ENCODE results near the gene FAM107B. TPM values are rescaled to one million over a fixed set of nuclear protein-coding genes. Genes with fewer than 3 reads are reported as not detected.

Gene FAM107B
- total RNA-seq, 2 experiments from 2014 or later, result 188 to 200 TPM

DNA sequence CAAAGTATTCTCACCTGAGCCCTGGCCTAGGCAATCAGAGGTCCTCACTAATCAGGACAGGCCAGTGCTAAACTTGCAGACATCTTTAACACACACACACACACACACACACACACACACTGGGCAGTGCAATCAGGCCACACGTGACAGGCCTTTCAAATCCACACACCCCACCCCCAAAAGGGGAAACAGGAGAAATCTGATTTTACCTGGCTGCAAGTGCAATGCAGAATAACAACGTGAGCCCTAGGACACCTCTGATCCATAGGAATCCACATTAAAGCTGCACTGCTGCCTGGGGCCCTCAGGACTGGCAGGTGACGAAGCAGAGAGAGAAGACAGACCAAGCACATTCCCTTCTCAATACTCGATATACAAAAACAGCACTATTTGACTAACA is 218.9 kb downstream of the FAM107B start:
- ATAC-seq (ENCODE audit: low read depth), result no peak
- no peak for DNase-seq
- POLR2A ChIA-PET, result interaction anchor here (1.3 kb wide), 1 partner anchor 11 kb away, joined by 3 read pairs; no protein-coding TSS in a partner anchor
- Mint-ChIP-seq H3K27ac (peak overlapping the region; percentile 82), H3K9me3 (no peaks in the 10 kb centered on the region), H3K4me1 (peaks cover 76% of the 10 kb centered on the region), H3K36me3 (peaks cover 31% of the 10 kb centered on the region), H3K27me3 (no peaks in the 10 kb centered on the region), H3K4me3 (peak overlapping the region; percentile 49)

DNA sequence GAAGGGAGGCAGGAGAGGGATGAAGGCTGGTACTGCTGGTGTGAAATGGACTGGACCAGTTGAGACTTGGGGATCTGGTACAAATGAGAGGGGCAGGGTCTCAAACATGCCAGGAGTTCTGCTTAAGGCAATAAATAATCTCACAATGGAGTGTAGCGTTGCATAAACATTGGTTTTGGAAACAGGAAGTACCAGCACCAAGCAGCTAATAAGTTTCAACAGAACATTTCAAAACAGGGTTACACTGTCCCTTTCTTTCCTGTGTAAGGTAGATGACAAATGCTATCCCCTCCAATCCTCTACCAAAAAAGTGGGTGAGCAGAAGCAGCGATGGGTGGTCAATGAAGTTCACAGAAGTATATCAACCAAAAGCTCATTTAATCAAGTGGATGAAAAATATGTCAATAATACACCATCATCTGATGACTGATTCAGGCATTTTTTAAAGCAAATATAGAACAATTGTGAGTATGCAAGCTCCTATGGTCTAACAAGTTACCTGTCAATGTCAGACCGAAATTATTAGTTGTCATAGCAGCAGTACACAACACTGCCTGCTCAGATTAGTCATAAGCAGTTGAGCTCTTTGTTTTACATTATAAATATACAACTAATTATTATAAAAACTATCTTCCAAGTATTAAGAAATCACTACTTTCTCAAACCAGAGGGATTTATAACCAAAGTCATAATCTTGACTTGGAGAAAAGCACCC is 220.0 kb downstream of the FAM107B start:
- DNase-seq, result no peak
- no peaks in the 10 kb centered on the region for H3K9me3 Mint-ChIP-seq
- peaks cover 32% of the 10 kb centered on the region for H3K36me3 Mint-ChIP-seq
- peaks cover 74% of the 10 kb centered on the region for H3K4me1 Mint-ChIP-seq
- ATAC-seq (ENCODE audit: low read depth), result peak; percentile 34
- H3K27me3 Mint-ChIP-seq, result no peaks in the 10 kb centered on the region
- H3K4me3 Mint-ChIP-seq, result peak overlapping the region; percentile 65
- POLR2A ChIA-PET, result interaction anchor here (1.2 to 2.7 kb wide), 6 partner anchors 9 to 283 kb away, joined by 3 to 28 read pairs (median 7); partner anchors contain the start of genes CDNF, HSPA14 and MSANTD7
- H3K27ac Mint-ChIP-seq, result peak overlapping the region; percentile 85

DNA sequence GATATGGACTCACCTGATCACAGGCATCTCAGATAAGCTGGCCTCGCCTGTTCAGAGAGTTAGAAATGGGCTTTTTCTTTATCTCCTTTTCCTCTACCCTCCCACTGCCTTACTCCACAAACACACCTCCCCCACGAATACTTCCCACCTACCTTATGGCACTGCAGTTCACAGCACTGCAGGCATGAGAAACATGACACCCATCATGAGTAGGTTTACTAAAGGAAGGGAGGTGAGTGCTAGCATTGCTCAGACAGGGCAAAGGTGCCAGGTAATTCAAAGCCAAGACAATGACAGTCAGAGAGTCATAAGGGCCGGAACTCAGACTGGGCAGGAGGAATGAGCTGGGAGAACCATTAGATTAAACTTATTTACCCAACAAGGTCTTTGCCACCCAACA is 220.6 kb downstream of the FAM107B start:
- DNase-seq (no peak), ATAC-seq (ENCODE audit: low read depth) (no peak)
- Mint-ChIP-seq H3K9me3 (no peaks in the 10 kb centered on the region), H3K4me3 (peak overlapping the region; percentile 65), H3K36me3 (peaks cover 33% of the 10 kb centered on the region), H3K4me1 (peaks cover 75% of the 10 kb centered on the region), H3K27me3 (no peaks in the 10 kb centered on the region), H3K27ac (peak overlapping the region; percentile 85)
- POLR2A ChIA-PET, result interaction anchor here (1.1 to 2.8 kb wide), 8 partner anchors 10 to 284 kb away, joined by 3 to 28 read pairs (median 7); partner anchors contain the start of genes CDNF, HSPA14 and MSANTD7

DNA sequence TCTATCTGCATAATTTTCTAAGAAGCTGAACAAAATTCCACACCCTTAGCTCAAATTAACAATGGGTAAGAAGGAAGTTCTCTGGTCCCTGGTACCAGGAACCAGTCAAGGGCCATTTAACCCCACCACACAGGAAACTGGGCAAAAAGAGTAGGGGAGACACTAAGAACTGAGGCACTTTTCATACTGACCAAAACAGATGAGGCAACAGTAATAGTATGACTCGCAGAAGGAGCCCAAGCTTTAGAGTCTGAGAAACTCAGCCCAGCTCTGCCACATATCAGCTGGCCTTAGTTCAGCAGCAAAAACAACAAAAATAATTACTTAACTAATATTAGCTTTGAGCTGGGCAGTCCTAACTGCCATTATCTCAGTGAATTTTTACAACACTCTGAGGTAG is 221.2 kb downstream of the FAM107B start:
- H3K27me3 Mint-ChIP-seq, result no peaks in the 10 kb centered on the region
- DNase-seq (no peak), ATAC-seq (ENCODE audit: low read depth) (peak; percentile 59)
- POLR2A ChIA-PET, result interaction anchor here (1.1 to 2.8 kb wide), 8 partner anchors 10 to 285 kb away, joined by 3 to 28 read pairs (median 7); partner anchors contain the start of genes CDNF, HSPA14 and MSANTD7
- peak overlapping the region; percentile 49 for H3K4me3 Mint-ChIP-seq
- H3K36me3 Mint-ChIP-seq, result peaks cover 32% of the 10 kb centered on the region
- peak overlapping the region; percentile 63 for H3K27ac Mint-ChIP-seq
- peaks cover 72% of the 10 kb centered on the region for H3K4me1 Mint-ChIP-seq
- H3K9me3 Mint-ChIP-seq, result no peaks in the 10 kb centered on the region

DNA sequence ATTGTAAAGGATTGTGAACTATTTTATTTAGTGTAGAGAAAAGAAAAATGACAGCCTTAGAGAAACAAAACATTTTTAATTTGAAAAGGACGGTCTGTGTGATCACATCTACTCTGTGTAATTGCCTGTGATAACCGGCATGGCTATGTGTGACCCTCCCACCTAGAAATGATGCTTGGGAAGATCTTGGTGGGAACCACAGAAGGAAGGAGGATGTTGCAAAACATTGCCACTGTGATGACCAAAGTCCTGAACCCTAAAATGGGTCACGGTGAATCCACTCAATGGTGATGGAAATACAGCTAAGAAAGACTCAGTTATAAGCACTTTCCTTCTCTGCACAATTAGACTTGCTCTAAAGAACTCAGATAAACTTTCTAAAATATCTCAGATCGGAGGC is 222.7 kb downstream of the FAM107B start:
- peak overlapping the region; percentile 7 for H3K4me3 Mint-ChIP-seq
- peaks cover 67% of the 10 kb centered on the region for H3K4me1 Mint-ChIP-seq
- peak overlapping the region; percentile 59 for H3K27ac Mint-ChIP-seq
- H3K36me3 Mint-ChIP-seq, result peaks cover 34% of the 10 kb centered on the region
- H3K27me3 Mint-ChIP-seq, result no peaks in the 10 kb centered on the region
- no peaks in the 10 kb centered on the region for H3K9me3 Mint-ChIP-seq
- DNase-seq (no peak), ATAC-seq (ENCODE audit: low read depth) (no peak)
- POLR2A ChIA-PET, result interaction anchor here (1.1 to 2.8 kb wide), 4 partner anchors 8 to 546 kb away, joined by 3 to 11 read pairs (median 6); partner anchors contain the start of gene RPP38

DNA sequence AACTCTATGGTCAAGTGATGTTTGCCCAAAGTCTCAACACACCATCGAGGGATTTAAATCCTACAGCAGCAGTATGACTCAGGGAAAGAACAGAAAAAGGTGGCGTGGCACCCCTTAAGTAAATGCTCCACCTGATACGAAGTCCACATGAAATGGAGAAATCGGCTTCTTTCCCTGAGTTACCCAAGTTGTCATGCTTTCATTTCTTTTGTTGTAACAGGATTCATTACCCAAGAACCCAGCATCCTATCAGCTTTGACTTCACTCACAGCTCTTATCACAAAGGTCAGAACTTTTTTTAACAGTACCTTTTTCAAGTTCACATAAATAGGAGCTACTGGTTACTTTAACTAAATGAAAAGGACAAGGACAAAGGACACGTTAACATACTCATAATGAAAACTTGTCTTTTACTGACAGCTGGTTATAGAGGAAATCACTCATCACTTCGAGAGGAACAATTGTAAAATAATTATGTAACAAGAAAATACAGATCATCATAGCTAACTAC is 224.2 kb downstream of the FAM107B start:
- Mint-ChIP-seq H3K27me3 (no peaks in the 10 kb centered on the region), H3K27ac (peak overlapping the region; percentile 65), H3K4me3 (no peak overlapping the region), H3K4me1 (peaks cover 61% of the 10 kb centered on the region), H3K9me3 (no peaks in the 10 kb centered on the region), H3K36me3 (peaks cover 33% of the 10 kb centered on the region)
- POLR2A ChIA-PET, result interaction anchor here (0.8 kb wide), 1 partner anchor 19 kb away, joined by 4 read pairs; no protein-coding TSS in a partner anchor
- DNase-seq (no peak), ATAC-seq (ENCODE audit: low read depth) (no peak)

DNA sequence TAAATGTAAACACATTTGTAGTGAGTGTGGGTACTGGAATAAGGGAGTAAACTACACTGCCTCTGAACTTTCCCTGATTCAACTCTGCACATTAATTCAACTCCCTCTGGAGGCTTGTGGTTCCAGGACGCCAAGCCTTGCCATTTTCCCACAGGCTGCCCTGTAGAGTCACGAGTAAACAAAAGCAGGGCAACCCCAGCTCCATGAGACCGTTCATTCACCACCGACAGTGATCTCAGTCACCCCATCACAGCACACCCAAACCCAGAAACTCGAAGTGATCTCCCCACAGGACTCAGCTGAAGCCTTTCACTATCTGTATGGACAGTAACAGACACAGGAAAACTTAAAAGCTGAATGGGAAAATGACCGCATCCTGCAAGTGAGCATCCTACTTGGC is 225.2 kb downstream of the FAM107B start:
- POLR2A ChIA-PET, result interaction anchor here (0.6 kb wide), 1 partner anchor 631 kb away, joined by 3 read pairs; no protein-coding TSS in a partner anchor

DNA sequence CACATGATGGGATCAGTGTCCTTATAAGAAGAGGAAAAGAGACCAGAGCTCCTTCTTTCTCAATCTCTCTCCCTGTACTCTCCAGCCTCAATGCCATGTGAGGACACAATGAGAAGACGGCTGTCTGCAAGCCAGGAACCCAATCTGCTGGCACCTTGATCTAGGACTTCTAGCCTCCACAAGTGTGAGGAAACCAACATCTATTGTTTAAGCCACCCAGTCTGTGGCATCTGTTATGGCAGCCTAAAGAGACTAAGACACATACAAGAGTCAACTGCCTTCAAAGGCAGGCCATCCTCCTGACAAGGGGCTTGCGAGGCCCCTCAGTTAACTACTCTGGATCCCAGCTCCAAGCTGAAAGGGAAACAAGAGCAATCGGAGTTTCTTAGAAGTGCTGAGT is 225.7 kb downstream of the FAM107B start:
- peaks cover 60% of the 10 kb centered on the region for H3K4me1 Mint-ChIP-seq
- no peak overlapping the region for H3K4me3 Mint-ChIP-seq
- peaks cover 32% of the 10 kb centered on the region for H3K36me3 Mint-ChIP-seq
- no peaks in the 10 kb centered on the region for H3K27me3 Mint-ChIP-seq
- POLR2A ChIA-PET, result interaction anchor here (1.0 kb wide), 1 partner anchor 34 kb away, joined by 3 read pairs; no protein-coding TSS in a partner anchor
- H3K27ac Mint-ChIP-seq, result no peak overlapping the region
- no peaks in the 10 kb centered on the region for H3K9me3 Mint-ChIP-seq
- no peak for DNase-seq
- no peak for ATAC-seq (ENCODE audit: low read depth)

More for the DNA sequence above, 225.2 kb downstream of the FAM107B start:
- Mint-ChIP-seq H3K4me1 (peaks cover 60% of the 10 kb centered on the region), H3K27ac (no peak overlapping the region), H3K27me3 (no peaks in the 10 kb centered on the region), H3K4me3 (no peak overlapping the region), H3K36me3 (peaks cover 32% of the 10 kb centered on the region), H3K9me3 (no peaks in the 10 kb centered on the region)
- ATAC-seq (ENCODE audit: low read depth) (no peak), DNase-seq (no peak)

DNA sequence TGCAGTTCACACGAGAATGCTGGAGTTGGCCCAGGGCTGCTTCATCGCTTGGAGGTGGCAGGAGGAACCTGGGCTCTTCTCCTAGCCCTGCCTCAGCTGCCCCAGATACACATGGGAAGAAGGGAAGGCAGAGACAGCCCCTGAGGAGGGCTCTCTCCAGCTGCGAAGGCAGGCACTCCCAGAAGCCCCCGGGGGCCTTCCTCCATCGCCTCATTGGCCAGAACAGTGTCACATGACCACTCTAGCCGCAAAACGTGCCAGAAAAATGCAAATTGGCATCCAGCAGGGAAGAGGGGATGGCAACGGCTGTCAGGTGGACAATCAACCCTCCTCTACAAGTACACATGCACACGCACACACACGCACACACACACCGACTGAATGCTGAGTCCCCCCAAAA is 226.2 kb downstream of the FAM107B start:
- DNase-seq, result no peak
- Mint-ChIP-seq H3K27me3 (no peaks in the 10 kb centered on the region), H3K27ac (no peak overlapping the region), H3K9me3 (no peaks in the 10 kb centered on the region), H3K4me1 (peaks cover 63% of the 10 kb centered on the region), H3K4me3 (no peak overlapping the region), H3K36me3 (peaks cover 32% of the 10 kb centered on the region)
- POLR2A ChIA-PET, result interaction anchor here (1.0 kb wide), 1 partner anchor 35 kb away, joined by 3 read pairs; no protein-coding TSS in a partner anchor
- no peak for ATAC-seq (ENCODE audit: low read depth)

DNA sequence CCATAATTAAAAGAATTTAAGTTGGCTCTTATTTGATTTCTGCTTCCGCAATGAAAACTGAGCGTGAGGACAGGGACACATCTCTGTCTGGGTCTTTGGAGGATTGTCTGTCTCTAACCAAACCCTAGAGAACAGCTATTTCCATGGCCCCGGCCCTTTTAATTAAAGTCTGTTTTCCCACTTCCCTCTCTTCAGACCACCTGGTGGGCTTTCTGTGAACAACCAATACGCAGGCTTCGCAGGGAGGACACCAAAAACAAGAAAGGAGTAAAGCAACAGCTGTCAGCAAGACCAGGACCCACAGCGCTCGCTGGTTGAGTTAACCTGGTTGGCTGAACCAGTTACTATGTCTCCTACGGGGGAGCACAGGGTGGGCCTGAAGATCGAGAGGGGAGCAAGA is 226.9 kb downstream of the FAM107B start:
- Mint-ChIP-seq H3K27me3 (no peaks in the 10 kb centered on the region), H3K4me1 (peaks cover 63% of the 10 kb centered on the region), H3K4me3 (no peak overlapping the region), H3K36me3 (peaks cover 28% of the 10 kb centered on the region), H3K27ac (no peak overlapping the region), H3K9me3 (no peaks in the 10 kb centered on the region)
- no peak for DNase-seq
- POLR2A ChIA-PET, result no interaction called here
- ATAC-seq (ENCODE audit: low read depth), result no peak

DNA sequence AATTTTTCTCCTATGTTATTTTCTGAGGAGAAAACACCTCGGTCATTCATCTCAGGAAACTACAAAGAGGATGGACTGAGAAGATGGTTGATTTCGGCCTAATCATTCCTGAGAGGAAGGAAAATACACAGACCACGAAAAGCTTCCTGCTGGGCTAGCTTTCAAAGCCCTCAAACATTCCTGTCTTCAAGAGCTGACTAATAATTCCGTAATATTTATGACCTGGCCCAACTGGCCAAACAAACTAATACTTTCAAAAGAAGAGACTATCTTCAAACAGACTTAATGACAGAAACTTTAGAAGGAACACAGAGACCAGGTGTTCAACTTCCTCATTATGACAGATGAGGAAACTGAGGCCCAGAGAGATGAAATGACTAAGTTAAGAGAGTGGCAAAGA is 228.9 kb downstream of the FAM107B start:
- Mint-ChIP-seq H3K27me3 (no peaks in the 10 kb centered on the region), H3K36me3 (peaks cover 29% of the 10 kb centered on the region), H3K4me1 (peaks cover 64% of the 10 kb centered on the region), H3K27ac (no peak overlapping the region), H3K4me3 (no peak overlapping the region), H3K9me3 (no peaks in the 10 kb centered on the region)
- ATAC-seq (ENCODE audit: low read depth) (no peak), DNase-seq (no peak)
- POLR2A ChIA-PET, result interaction anchor here (1.0 kb wide), 1 partner anchor 12 kb away, joined by 3 read pairs; no protein-coding TSS in a partner anchor

DNA sequence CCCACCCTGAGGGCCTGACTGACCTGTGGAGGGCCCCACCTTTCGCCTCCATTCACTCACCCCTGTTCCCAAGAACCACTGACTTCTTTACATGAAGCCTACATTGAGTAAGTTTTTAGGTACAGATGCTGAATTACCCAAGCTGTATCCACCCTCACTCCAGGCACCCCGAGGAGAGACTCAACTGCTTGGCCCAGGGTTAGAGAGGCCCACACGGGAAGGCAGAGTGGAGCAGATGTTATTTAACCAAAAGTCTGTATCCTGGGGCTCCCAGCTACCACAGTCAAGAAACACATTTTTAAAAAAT is 230.8 kb downstream of the FAM107B start:
- peaks cover 31% of the 10 kb centered on the region for H3K36me3 Mint-ChIP-seq
- H3K9me3 Mint-ChIP-seq, result no peaks in the 10 kb centered on the region
- peak overlapping the region; percentile 67 for H3K4me3 Mint-ChIP-seq
- POLR2A ChIA-PET, result interaction anchor here (0.7 to 2.1 kb wide), 12 partner anchors 10 to 619 kb away, joined by 3 to 11 read pairs (median 4); partner anchors contain the start of genes CDNF, HSPA14 and MSANTD7
- DNase-seq (no peak), ATAC-seq (ENCODE audit: low read depth) (peak; percentile 21)
- H3K27me3 Mint-ChIP-seq, result no peaks in the 10 kb centered on the region
- H3K4me1 Mint-ChIP-seq, result peaks cover 63% of the 10 kb centered on the region
- peak overlapping the region; percentile 82 for H3K27ac Mint-ChIP-seq

DNA sequence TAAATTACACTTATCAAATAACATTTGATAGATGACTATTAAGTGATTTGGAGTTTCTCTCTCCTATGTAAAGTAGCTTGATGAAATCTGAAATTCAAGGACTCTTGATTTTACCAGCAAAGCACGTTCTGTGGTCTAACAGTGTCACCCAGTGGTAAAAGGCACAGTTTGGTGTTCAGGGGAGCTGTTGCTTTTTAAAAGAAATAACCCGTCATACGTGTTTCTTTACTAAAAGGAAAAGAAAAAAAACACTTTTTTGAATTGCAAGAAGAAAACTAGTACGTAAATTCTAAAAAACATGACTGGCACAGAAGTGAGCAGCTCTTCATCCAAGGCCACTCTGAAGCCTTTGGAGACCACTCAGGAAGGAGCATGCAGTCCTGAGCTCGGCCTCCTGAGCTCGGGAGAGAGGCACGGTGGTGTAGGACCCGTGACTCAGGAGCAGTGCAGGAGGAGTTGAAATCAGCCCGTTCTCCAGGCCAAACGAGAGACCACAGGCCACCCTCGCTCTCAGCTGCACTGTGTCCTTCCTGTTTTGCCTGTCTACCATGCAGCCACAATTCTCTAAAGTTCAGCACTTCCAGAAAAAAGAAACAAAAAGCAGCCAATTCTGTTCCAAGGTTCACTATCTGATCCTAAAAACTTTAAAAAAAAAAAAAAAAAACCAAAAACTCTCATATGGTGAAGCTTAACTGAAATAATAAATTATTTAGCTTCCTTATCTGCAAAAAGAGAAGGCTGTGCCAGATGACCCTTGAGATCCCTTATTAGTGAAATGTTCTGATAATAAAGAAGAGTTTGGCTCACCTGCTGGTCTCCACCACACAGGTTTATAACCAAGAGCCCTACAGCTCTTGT is 231.4 kb downstream of the FAM107B start:
- POLR2A ChIA-PET, result interaction anchor here (0.6 to 2.1 kb wide), 15 partner anchors 10 to 1217 kb away, joined by 3 to 11 read pairs (median 4); partner anchors contain the start of genes CDNF, HSPA14 and MSANTD7
- H3K27me3 Mint-ChIP-seq, result no peaks in the 10 kb centered on the region
- no peak for DNase-seq
- peak overlapping the region; percentile 67 for H3K4me3 Mint-ChIP-seq
- H3K4me1 Mint-ChIP-seq, result peaks cover 63% of the 10 kb centered on the region
- peak; percentile 66 for ATAC-seq (ENCODE audit: low read depth)
- peaks cover 31% of the 10 kb centered on the region for H3K36me3 Mint-ChIP-seq
- H3K9me3 Mint-ChIP-seq, result no peaks in the 10 kb centered on the region
- H3K27ac Mint-ChIP-seq, result peak overlapping the region; percentile 82
